ENCODE results near the gene ALCAM.

Gene ALCAM

GRCh38 chr3:105512061-105512460 is 145.4 kb downstream of the ALCAM start:
- TF ChIP-seq CTCF (IDR thresholded peaks at IDR 0.05; ENCODE audit: borderline replicate concordance, insufficient read depth, low read depth, low read length) = no peak
- H3K4me3 ChIP-seq (ENCODE audit: low read depth, low read length) = no peak overlapping the region

- no peak overlapping the region for H3K4me3 ChIP-seq (ENCODE audit: low read depth, low read length)
- TF ChIP-seq CTCF (IDR thresholded peaks at IDR 0.05; ENCODE audit: borderline replicate concordance, insufficient read depth, low read depth, low read length) = no peak
These were observed 146.3 kb downstream of the ALCAM start for GRCh38 chr3:105513042-105513441.

- H3K4me3 ChIP-seq (ENCODE audit: low read depth, low read length) = no peak overlapping the region
- TF ChIP-seq CTCF (IDR thresholded peaks at IDR 0.05; ENCODE audit: borderline replicate concordance, insufficient read depth, low read depth, low read length) = no peak
These were observed 147.2 kb downstream of the ALCAM start for GRCh38 chr3:105513886-105514285.

- no peak overlapping the region for H3K4me3 ChIP-seq (ENCODE audit: low read depth, low read length)
- no peak for TF ChIP-seq CTCF (IDR thresholded peaks at IDR 0.05; ENCODE audit: borderline replicate concordance, insufficient read depth, low read depth, low read length)
These were observed 148.7 kb downstream of the ALCAM start for GRCh38 chr3:105515372-105515771.

GRCh38 chr3:105516972-105517371 is 150.3 kb downstream of the ALCAM start:
- no peak overlapping the region for H3K4me3 ChIP-seq (ENCODE audit: low read depth, low read length)
- no peak for TF ChIP-seq CTCF (IDR thresholded peaks at IDR 0.05; ENCODE audit: borderline replicate concordance, insufficient read depth, low read depth, low read length)

GRCh38 chr3:105518203-105518602 is 151.5 kb downstream of the ALCAM start:
- no peak for TF ChIP-seq CTCF (IDR thresholded peaks at IDR 0.05; ENCODE audit: borderline replicate concordance, insufficient read depth, low read depth, low read length)

GRCh38 chr3:105518806-105519418 is 152.2 kb downstream of the ALCAM start:
- 0 out of 2 replicates have a peak, but pooled peaks have one; percentile 18 for TF ChIP-seq CTCF (IDR thresholded peaks at IDR 0.05; ENCODE audit: borderline replicate concordance, insufficient read depth, low read depth, low read length)
- H3K4me3 ChIP-seq (ENCODE audit: low read depth, low read length) = no peak overlapping the region

More at GRCh38 chr3:105518203-105518602, 151.5 kb downstream of the ALCAM start:
- H3K4me3 ChIP-seq (ENCODE audit: low read depth, low read length) = no peak overlapping the region

All from GM12875 (cell line).